HepG2 (cell line): Measurements from ENCODE around the gene KLF16. TPM values are rescaled to one million over a fixed set of nuclear protein-coding genes. Genes with fewer than 3 reads are reported as not detected.
"Not testable (repeated sequence)": the region's sequence is repeated elsewhere in the genome, so short reads cannot be mapped to it uniquely, and the experiment has no call there.

Experiments
- ATAC-seq: fragments of 200-7000 bp; cut with Tn5 transposase; 3 replicates; pipeline ENCODE4 v1.9.1; 2020; ENCODE audit warnings: mild to moderate bottlenecking, moderate library complexity
- BruUV-seq: library from RNA; stranded (reverse); fragments of 400-500 nt; replicated peaks from 2 replicates; lab custom pipeline; 2021; lab: Mats Ljungman, UMichigan
- CTCF ChIA-PET: fragments of 300-600 bp; formaldehyde crosslinking; extraction: SDS; loops from one replicate; lab custom pipeline; 2021; ENCODE audit warnings: low total read pairs, inconsistent platforms, low intra/inter-chr PET ratio; lab: Yijun Ruan, JAX
- POLR2A ChIA-PET: fragments of 350-600 bp; sonication (Branson Sonifier 250); formaldehyde crosslinking; loops from one replicate; lab custom pipeline; 2020; ENCODE audit warnings: antibody characterized with exemption, inconsistent platforms; lab: Yijun Ruan, JAX
- DNase-seq: peaks from one replicate; pipeline ENCODE4 v3.0.0-alpha.2; 2015; ENCODE audit warnings: low spot score
- FAIRE-seq: peaks from 3 replicates; lab custom pipeline; 2011; peaks lifted over from hg19 to GRCh38; lab: Jason Lieb, UNC
- H2AFZ ChIP-seq: one replicate; pipeline ENCODE4 v1.6.1; 2011; ENCODE audit warnings: low read length, inconsistent platforms
- H3K27ac ChIP-seq: fragments of 300-600 bp; 3 replicates; pipeline ENCODE4 v1.8.0; 2011; ENCODE audit warnings: mixed run types, mild to moderate bottlenecking, mixed read lengths, low read length, inconsistent platforms; ENCODE audit not compliant: insufficient read depth; ENCODE audit errors: extremely low read length
- H3K27me3 ChIP-seq, 2 experiments: fragments of 200-600 bp in 1 of 2; 2 replicates in 1 of 2; 3 replicates in 1 of 2; pipeline versions ENCODE4 v1.6.0 to v1.8.0; 2011; ENCODE audit warnings: low read length in 2 of 2, mild to moderate bottlenecking in 2 of 2, moderate library complexity in 2 of 2, inconsistent platforms in 1 of 2; ENCODE audit not compliant: insufficient read depth in 2 of 2, control insufficient read depth in 1 of 2
- H3K36me3 ChIP-seq, 2 experiments: fragments of 200-600 bp in 1 of 2; replicated peaks in 1 of 2; 2 replicates in 1 of 2; 3 replicates in 1 of 2; pipeline versions ENCODE4 v1.5.1 to v1.8.0; 2011; ENCODE audit warnings: low read length in 2 of 2, inconsistent platforms in 1 of 2; ENCODE audit not compliant: insufficient read depth in 2 of 2, control insufficient read depth in 1 of 2
- H3K4me1 ChIP-seq: 2 replicates; pipeline ENCODE4 v1.5.1; 2012; ENCODE audit warnings: low read length, inconsistent platforms; ENCODE audit not compliant: insufficient read depth
- H3K4me2 ChIP-seq: 2 replicates; pipeline ENCODE4 v1.6.0; 2011; ENCODE audit warnings: low read depth, low read length, inconsistent platforms
- H3K4me3 ChIP-seq, 3 experiments: fragments of 200-600 bp in 1 of 3; sonication (generic), shearing (Covaris generic) in 1 of 3; replicated peaks in 1 of 3; 2 replicates each; pipeline ENCODE4 v1.5.1; 2011 to 2016; ENCODE audit warnings: low read length in 3 of 3, inconsistent platforms in 2 of 3, low read depth in 2 of 3, mild to moderate bottlenecking in 2 of 3, control low read depth in 1 of 3, mixed read lengths in 1 of 3; ENCODE audit not compliant: insufficient read depth in 1 of 3
- H3K79me2 ChIP-seq: one replicate; pipeline ENCODE4 v1.6.1; 2011; ENCODE audit warnings: low read length, inconsistent platforms; ENCODE audit not compliant: insufficient read depth
- H3K9ac ChIP-seq: 2 replicates; pipeline ENCODE4 v1.6.0; 2011; ENCODE audit warnings: mild to moderate bottlenecking, low read depth, low read length, inconsistent platforms; ENCODE audit not compliant: insufficient read depth
- H3K9me3 ChIP-seq: 2 replicates; pipeline ENCODE4 v1.5.1; 2012; ENCODE audit warnings: mild to moderate bottlenecking, low read length
- H4K20me1 ChIP-seq: 2 replicates; pipeline ENCODE4 v1.6.0; 2011; ENCODE audit warnings: inconsistent platforms, mild to moderate bottlenecking, low read length, moderate library complexity; ENCODE audit not compliant: insufficient read depth
- DZIP1 ChIP-seq: sonication (generic); formaldehyde crosslinking; IDR thresholded peaks from 2 replicates; pipeline ENCODE4 v1.5.0; 2020; ENCODE audit warnings: mild to moderate bottlenecking, missing genetic modification reagents
- MTERF4 ChIP-seq: sonication (generic); formaldehyde crosslinking; IDR thresholded peaks from 2 replicates; pipeline ENCODE4 v1.8.0; 2023; ENCODE audit warnings: mild to moderate bottlenecking, missing genetic modification reagents
- PHF20 ChIP-seq: sonication (generic); formaldehyde crosslinking; IDR thresholded peaks from 2 replicates; pipeline ENCODE4 v1.5.0; 2020; ENCODE audit warnings: mild to moderate bottlenecking, missing genetic modification reagents
- ZBTB40 ChIP-seq, 2 experiments: fragments of 450-650 bp in 1 of 2; sonication (generic) in 1 of 2; formaldehyde crosslinking in 1 of 2; IDR thresholded peaks; 2 replicates each; pipeline versions ENCODE4 v1.6.1 to v1.8.0; 2016 to 2022; ENCODE audit warnings: antibody characterized with exemption in 1 of 2, mild to moderate bottlenecking in 1 of 2, missing genetic modification reagents in 1 of 2
- ZFP91 ChIP-seq: sonication (generic); formaldehyde crosslinking; IDR thresholded peaks from 2 replicates; pipeline ENCODE4 v1.9.0; 2022; ENCODE audit warnings: missing genetic modification reagents, mild to moderate bottlenecking, borderline replicate concordance
- ZNF563 ChIP-seq: sonication (generic); formaldehyde crosslinking; IDR thresholded peaks from 2 replicates; pipeline ENCODE4 v1.8.0; 2022; ENCODE audit warnings: mild to moderate bottlenecking, moderate library complexity, missing genetic modification reagents
- WGBS: methylation state at CpG from one replicate; pipeline ENCODE4 v1.1.6; 2017; ENCODE audit warnings: low lambda C conversion rate; 5-methylcytosine and 5-hydroxymethylcytosine counted together
- in situ Hi-C: cut with HindIII; loops from 2 replicates; pipeline ENCODE4 v1.10.0; 2017; ENCODE audit warnings: low pct_unique_long_range_greater_than_20kb; ENCODE audit not compliant: extremely low pct_ligation_motif_present
- intact Hi-C: fragments of 100-400 bp; cut with micrococcal nuclease; formaldehyde crosslinking; loops from one replicate; pipeline ENCODE4 v1.10.0; 2022; ENCODE audit not compliant: unreplicated experiment
- polyA plus RNA-seq, 8 experiments: library from polyadenylated mRNA; depleted of rRNA in 3 of 8; stranded (reverse) in 7 of 8; unstranded in 1 of 8; fragments of >200 nt; fragmentation: Illumina TruSeq in 4 of 8; extraction: Trizol in 4 of 8; gene quantifications; 2 replicates each; pipeline versions ENCODE4 v1.2.1 to v1.2.3, GENCODE V29; 2011 to 2016; ENCODE audit warnings: low read depth in 4 of 8, missing spikeins in 1 of 8, mixed read lengths in 1 of 8; ENCODE audit not compliant: insufficient read depth in 1 of 8
- total RNA-seq, 5 experiments: library from RNA; depleted of rRNA; stranded (reverse); fragments of >200 nt; fragmentation: Illumina TruSeq; extraction: Trizol; gene quantifications; 2 replicates each; pipeline ENCODE4 v1.2.3, GENCODE V29; 2016; ENCODE audit warnings: low read depth in 1 of 5

KLF16 gene
- total and polyA plus RNA-seq, 2 of the 13 experiments (the other 11 are each of a cell fraction or from before 2014, with no cell fraction given) = 3.5 to 6.7 TPM

- H3K36me3 ChIP-seq; intact Hi-C loops; FAIRE-seq; H3K27me3 ChIP-seq; DNase-seq; H3K9me3 ChIP-seq; H2AFZ ChIP-seq; BruUV-seq; H4K20me1 ChIP-seq; in situ Hi-C loops; CTCF ChIA-PET; TF ChIP-seq ZBTB40 (IDR thresholded peaks at IDR 0.05): not testable (repeated sequence)
- Histone ChIP-seq H3K4me1 (peaks cover 36% of the 10 kb centered on the region), H3K4me2 (peak overlapping the region; percentile 97), H3K4me3 (peak overlapping the region in 2 of 3 experiments; percentile 94 to 99; a peak in 4 of 6 replicates), H3K79me2 (peaks cover 32% of the 10 kb centered on the region), H3K27ac (peak overlapping the region; percentile 79), H3K9ac (peak overlapping the region; percentile 91)
- POLR2A ChIA-PET = interaction anchor here (0.8 to 2.1 kb wide), 9 partner anchors 9 to 600 kb away, joined by 3 to 13 read pairs (median 5); partner anchors contain the start of genes ABHD17A and GADD45B
- TF ChIP-seq DZIP1 (CRISPR knock-in tag) = peak; percentile 20; the same call in 1 of the 2 replicates
- 0 out of 2 replicates have a peak, but pooled peaks have one; percentile 2 for TF ChIP-seq ZBTB40 (CRISPR knock-in tag; IDR thresholded peaks at IDR 0.05)
- TF ChIP-seq ZFP91 = peak; percentile 99; the same call in 1 of the 2 replicates
- peak; percentile 3; the same call in 1 of the 2 replicates for TF ChIP-seq PHF20 (CRISPR knock-in tag)
- TF ChIP-seq MTERF4 (CRISPR knock-in tag) = peak; percentile 26; the same call in 1 of the 2 replicates
- 0 out of 2 replicates have a peak, but pooled peaks have one; percentile 7 for TF ChIP-seq ZNF563 (CRISPR knock-in tag)
- peak; percentile 14 for ATAC-seq
- 94% methylated on average over 24 of the region's 53 CpGs for WGBS
Measured at GRCh38 chr19:1876496-1877279, 13.3 kb upstream of the KLF16 start.
